Neural cell (in vitro differentiated cells): ENCODE measurements around the gene CEP20. TPM values are rescaled to one million over a fixed set of nuclear protein-coding genes. Genes with fewer than 3 reads are reported as not detected.

Experiments used
- H2AFZ ChIP-seq: fragments of 200-600, 300-800 bp; sonication (generic), shearing (Covaris generic); 2 replicates; pipeline ENCODE4 v1.6.0; 2014; ENCODE audit warnings: low read depth, mild to moderate bottlenecking, antibody characterized with exemption, low read length, moderate library complexity
- H3F3A ChIP-seq: fragments of 200-600 bp; shearing (Covaris generic); 2 replicates; pipeline ENCODE4 v1.6.1; 2016; ENCODE audit warnings: mild to moderate bottlenecking, moderate library complexity, mixed read lengths, antibody characterized with exemption, low read length; ENCODE audit not compliant: insufficient read depth, poor library complexity, severe bottlenecking
- H3K27ac ChIP-seq: fragments of 200-600, 300-800 bp; sonication (generic), shearing (Covaris generic); 2 replicates; pipeline ENCODE4 v1.5.1; 2014; ENCODE audit warnings: mild to moderate bottlenecking, low read length, moderate library complexity
- H3K27me3 ChIP-seq: fragments of 300-800, 200-600 bp; sonication (generic), shearing (Covaris generic); 2 replicates; pipeline ENCODE4 v1.6.0; 2014; ENCODE audit warnings: mild to moderate bottlenecking, low read depth, low read length, moderate library complexity; ENCODE audit not compliant: insufficient read depth
- H3K36me3 ChIP-seq: fragments of 300-800, 200-600 bp; sonication (generic), shearing (Covaris generic); 2 replicates; pipeline ENCODE4 v1.5.1; 2014; ENCODE audit warnings: mild to moderate bottlenecking, antibody characterized with exemption, low read length, moderate library complexity; ENCODE audit not compliant: insufficient read depth
- H3K4me2 ChIP-seq: fragments of 300-800, 200-600 bp; sonication (generic), shearing (Covaris generic); 2 replicates; pipeline ENCODE4 v1.6.0; 2014; ENCODE audit warnings: mild to moderate bottlenecking, low read length
- H3K4me3 ChIP-seq: fragments of 300-800, 200-600 bp; sonication (generic), shearing (Covaris generic); 2 replicates; pipeline ENCODE4 v1.5.1; 2014; ENCODE audit warnings: mild to moderate bottlenecking, low read length, moderate library complexity
- H3K79me2 ChIP-seq: fragments of 200-600 bp; shearing (Covaris generic); replicated peaks from 2 replicates; pipeline ENCODE4 v1.6.0; 2014; ENCODE audit warnings: mild to moderate bottlenecking, low read length, moderate library complexity; ENCODE audit not compliant: insufficient read depth
- H3K9ac ChIP-seq: fragments of 300-800, 200-600 bp; sonication (generic), shearing (Covaris generic); 2 replicates; pipeline ENCODE4 v1.6.1; 2016; ENCODE audit warnings: mild to moderate bottlenecking, low read length, mixed read lengths
- H3K9me2 ChIP-seq: fragments of 200-600 bp; shearing (Covaris generic); 2 replicates; pipeline ENCODE4 v1.6.1; 2016; ENCODE audit warnings: mild to moderate bottlenecking, low read length, mixed read lengths; ENCODE audit not compliant: insufficient read depth
- H3K9me3 ChIP-seq: fragments of 200-600, 300-800 bp; sonication (generic), shearing (Covaris generic); 2 replicates; pipeline ENCODE4 v1.6.1; 2016; ENCODE audit warnings: mild to moderate bottlenecking, mixed run types, low read length, moderate library complexity, mixed read lengths
- H4K20me1 ChIP-seq: fragments of 200-600 bp; shearing (Covaris generic); 2 replicates; pipeline ENCODE4 v1.6.1; 2016; ENCODE audit warnings: mild to moderate bottlenecking, mixed run types; ENCODE audit not compliant: insufficient read depth
- EP300 ChIP-seq: fragments of 450-650 bp; conservative IDR thresholded peaks from 2 replicates; pipeline ENCODE4 v1.6.1; 2014; ENCODE audit warnings: antibody characterized with exemption, mild to moderate bottlenecking, moderate library complexity; ENCODE audit not compliant: poor library complexity, severe bottlenecking
- EZH2 ChIP-seq: fragments of 200-600, 300-800 bp; shearing (Covaris generic), sonication (generic); IDR thresholded peaks from 2 replicates; pipeline ENCODE4 v1.6.1; 2014; ENCODE audit warnings: antibody characterized with exemption, low read length, borderline replicate concordance, mild to moderate bottlenecking; ENCODE audit not compliant: insufficient read depth, poor library complexity, severe bottlenecking
- MXI1 ChIP-seq: fragments of 450-650 bp; conservative IDR thresholded peaks from 2 replicates; pipeline ENCODE4 v1.6.1; 2014; ENCODE audit warnings: antibody characterized with exemption, mild to moderate bottlenecking; ENCODE audit not compliant: poor library complexity, severe bottlenecking
- POLR2AphosphoS5 ChIP-seq: IDR thresholded peaks from 2 replicates; pipeline ENCODE4 v1.6.1; 2012
- RAD21 ChIP-seq: fragments of 450-650 bp; conservative IDR thresholded peaks from 2 replicates; pipeline ENCODE4 v1.6.1; 2014; ENCODE audit warnings: antibody characterized with exemption, mild to moderate bottlenecking, moderate library complexity
- REST ChIP-seq: IDR thresholded peaks from 2 replicates; pipeline ENCODE4 v1.6.1; 2012; ENCODE audit warnings: borderline replicate concordance
- SMC3 ChIP-seq: fragments of 450-650 bp; conservative IDR thresholded peaks from 2 replicates; pipeline ENCODE4 v1.6.1; 2014; ENCODE audit warnings: antibody characterized with exemption, mild to moderate bottlenecking, moderate library complexity; ENCODE audit not compliant: poor library complexity
- TAF1 ChIP-seq: IDR thresholded peaks from 2 replicates; pipeline ENCODE4 v1.6.1; 2012; ENCODE audit warnings: low read depth
- polyA plus RNA-seq: library from polyadenylated mRNA; depleted of rRNA; stranded (reverse); fragments of >200 nt; gene quantifications from 2 replicates; pipeline ENCODE4 v1.2.3, GENCODE V29; 2014
- TF ChIP-seq, protein P1 (sequence below): fragments of 450-650 bp; IDR thresholded peaks from 2 replicates; pipeline ENCODE4 v1.5.1; 2014; ENCODE audit warnings: antibody characterized with exemption, mild to moderate bottlenecking, moderate library complexity; ENCODE audit not compliant: poor library complexity, severe bottlenecking

The CEP20 gene
- polyA plus RNA-seq, 1 donor from 2014 or later, result 59.7 TPM

GRCh38 chr16:15855704-15856003 lies 32.7 kb downstream of the CEP20 start:
- Histone ChIP-seq H3K9me3 (no peaks in the 10 kb centered on the region), H3K27ac (no peak overlapping the region), H3K9me2 (no peaks in the 10 kb centered on the region), H3K36me3 (no peaks in the 10 kb centered on the region), H3K4me3 (no peak overlapping the region), H3K79me2 (no peaks in the 10 kb centered on the region), H2AFZ (no peak overlapping the region), H3F3A (no peaks in the 10 kb centered on the region), H4K20me1 (no peaks in the 10 kb centered on the region), H3K4me2 (no peak overlapping the region), H3K27me3 (peaks cover 54% of the 10 kb centered on the region), H3K9ac (no peak overlapping the region)
- TF ChIP-seq EZH2 (no peak), EP300 (no peak), RAD21 (no peak), SMC3 (no peak), REST (no peak), POLR2AphosphoS5 (no peak), MXI1 (no peak), TAF1 (no peak)
- TF ChIP-seq, protein P1, sequence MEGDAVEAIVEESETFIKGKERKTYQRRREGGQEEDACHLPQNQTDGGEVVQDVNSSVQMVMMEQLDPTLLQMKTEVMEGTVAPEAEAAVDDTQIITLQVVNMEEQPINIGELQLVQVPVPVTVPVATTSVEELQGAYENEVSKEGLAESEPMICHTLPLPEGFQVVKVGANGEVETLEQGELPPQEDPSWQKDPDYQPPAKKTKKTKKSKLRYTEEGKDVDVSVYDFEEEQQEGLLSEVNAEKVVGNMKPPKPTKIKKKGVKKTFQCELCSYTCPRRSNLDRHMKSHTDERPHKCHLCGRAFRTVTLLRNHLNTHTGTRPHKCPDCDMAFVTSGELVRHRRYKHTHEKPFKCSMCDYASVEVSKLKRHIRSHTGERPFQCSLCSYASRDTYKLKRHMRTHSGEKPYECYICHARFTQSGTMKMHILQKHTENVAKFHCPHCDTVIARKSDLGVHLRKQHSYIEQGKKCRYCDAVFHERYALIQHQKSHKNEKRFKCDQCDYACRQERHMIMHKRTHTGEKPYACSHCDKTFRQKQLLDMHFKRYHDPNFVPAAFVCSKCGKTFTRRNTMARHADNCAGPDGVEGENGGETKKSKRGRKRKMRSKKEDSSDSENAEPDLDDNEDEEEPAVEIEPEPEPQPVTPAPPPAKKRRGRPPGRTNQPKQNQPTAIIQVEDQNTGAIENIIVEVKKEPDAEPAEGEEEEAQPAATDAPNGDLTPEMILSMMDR, result no peak

GRCh38 chr16:15854906-15855703 lies 33.3 kb downstream of the CEP20 start:
- H3K4me2 ChIP-seq, result no peak overlapping the region
- no peaks in the 10 kb centered on the region for H3K79me2 ChIP-seq
- no peak overlapping the region for H2AFZ ChIP-seq
- H3K9me3 ChIP-seq, result no peaks in the 10 kb centered on the region
- H3K27ac ChIP-seq, result no peak overlapping the region
- H3K4me3 ChIP-seq, result no peak overlapping the region
- H3K9ac ChIP-seq, result no peak overlapping the region
- no peaks in the 10 kb centered on the region for H3K9me2 ChIP-seq
- peaks cover 54% of the 10 kb centered on the region for H3K27me3 ChIP-seq
- no peaks in the 10 kb centered on the region for H3F3A ChIP-seq
- H4K20me1 ChIP-seq, result no peaks in the 10 kb centered on the region
- TF ChIP-seq POLR2AphosphoS5, result no peak
- no peak for TF ChIP-seq RAD21
- TF ChIP-seq EZH2, result no peak
- TF ChIP-seq MXI1, result no peak
- TF ChIP-seq, protein P1, result no peak
- no peak for TF ChIP-seq EP300
- TF ChIP-seq REST, result no peak
- no peak for TF ChIP-seq TAF1
- H3K36me3 ChIP-seq, result no peaks in the 10 kb centered on the region
